K562 (cell line): ENCODE results near the gene PKD1. TPM values are rescaled to one million over a fixed set of nuclear protein-coding genes. Genes with fewer than 3 reads are reported as not detected.
A peak's percentile ranks its signal among the peaks of the same experiment; 100 is the strongest.

ENCODE experiments used
- ATAC-seq: fragments of 200-7000 bp; cut with Tn5 transposase; 3 replicates; pipeline ENCODE4 v1.9.1; 2020; ENCODE audit warnings: moderate library complexity
- BruUV-seq: library from RNA; stranded (reverse); fragments of 400-500 nt; replicated peaks from 2 replicates; lab custom pipeline; 2021; lab: Mats Ljungman, UMichigan
- CTCF ChIA-PET: fragments of 300-600 bp; formaldehyde crosslinking; extraction: SDS; loops from one replicate; lab custom pipeline; 2021; ENCODE audit warnings: low intra/inter-chr PET ratio; lab: Yijun Ruan, JAX
- POLR2A ChIA-PET: fragments of 300-600, 350-650 bp; sonication (Branson Sonifier 250); formaldehyde crosslinking; extraction: SDS; loops from one replicate; lab custom pipeline; 2021; ENCODE audit warnings: antibody characterized with exemption, inconsistent platforms; lab: Yijun Ruan, JAX
- DNase-seq, 4 experiments: peaks; one replicate each; pipeline versions ENCODE4 v3.0.0 to v3.0.0-alpha.2; 2011 to 2018; ENCODE audit warnings: low spot score in 3 of 4, mixed read lengths in 3 of 4; ENCODE audit errors: extremely low read depth in 1 of 4
- FAIRE-seq: peaks from 2 replicates; lab custom pipeline; 2011; peaks lifted over from hg19 to GRCh38; lab: Jason Lieb, UNC
- H2AFZ ChIP-seq: 2 replicates; pipeline ENCODE4 v1.6.0; 2011; ENCODE audit warnings: low read depth, low read length, control low read depth, inconsistent platforms
- H3K27ac ChIP-seq: fragments of 200-600 bp; 3 replicates; pipeline ENCODE4 v1.8.0; 2011; ENCODE audit warnings: low read depth, mild to moderate bottlenecking, control low read depth, inconsistent platforms, low read length, moderate library complexity, mixed read lengths; ENCODE audit errors: extremely low read depth
- H3K27me3 ChIP-seq, 2 experiments: fragments of 300-600 bp in 1 of 2; 2 replicates in 1 of 2; 3 replicates in 1 of 2; pipeline versions ENCODE4 v1.6.0 to v1.8.0; 2011; ENCODE audit warnings: inconsistent platforms in 2 of 2, low read length in 2 of 2, mild to moderate bottlenecking in 1 of 2, mixed read lengths in 1 of 2, moderate library complexity in 1 of 2; ENCODE audit not compliant: control insufficient read depth in 2 of 2, insufficient read depth in 2 of 2
- H3K36me3 ChIP-seq: fragments of 300-600 bp; 3 replicates; pipeline ENCODE4 v1.8.0; 2011; ENCODE audit warnings: mild to moderate bottlenecking, low read length, inconsistent platforms; ENCODE audit not compliant: control insufficient read depth, insufficient read depth
- H3K4me1 ChIP-seq, 2 experiments: fragments of 200-600 bp in 1 of 2; replicated peaks in 1 of 2; 2 replicates in 1 of 2; 3 replicates in 1 of 2; pipeline versions ENCODE4 v1.5.1 to v1.8.0; 2011; ENCODE audit warnings: inconsistent platforms in 2 of 2, low read length in 2 of 2, mild to moderate bottlenecking in 1 of 2, mixed read lengths in 1 of 2, moderate library complexity in 1 of 2; ENCODE audit not compliant: control insufficient read depth in 2 of 2, insufficient read depth in 2 of 2
- H3K4me2 ChIP-seq: 2 replicates; pipeline ENCODE4 v1.6.1; 2011; ENCODE audit warnings: low read length, control low read depth, inconsistent platforms, mixed read lengths; ENCODE audit not compliant: insufficient read depth
- H3K4me3 ChIP-seq: fragments of 200-600 bp; sonication (generic), shearing (Covaris generic); 2 replicates; pipeline ENCODE4 v1.5.1; 2016; ENCODE audit warnings: control low read depth, inconsistent platforms
- H3K79me2 ChIP-seq: fragments of 200-600 bp; 3 replicates; pipeline ENCODE4 v1.8.0; 2011; ENCODE audit warnings: low read length, inconsistent platforms; ENCODE audit not compliant: control insufficient read depth, insufficient read depth
- H3K9ac ChIP-seq, 2 experiments: 2 replicates each; pipeline versions ENCODE4 v1.6.0 to v1.6.1; 2011; ENCODE audit warnings: low read depth in 2 of 2, low read length in 2 of 2, control low read depth in 1 of 2, inconsistent platforms in 1 of 2, mild to moderate bottlenecking in 1 of 2, mixed read lengths in 1 of 2; ENCODE audit not compliant: insufficient read depth in 1 of 2
- H3K9me1 ChIP-seq: one replicate; pipeline ENCODE4 v1.6.0; 2011; ENCODE audit warnings: inconsistent platforms, mild to moderate bottlenecking, low read length, moderate library complexity; ENCODE audit not compliant: control insufficient read depth, insufficient read depth
- H3K9me3 ChIP-seq: replicated peaks from 2 replicates; pipeline ENCODE4 v1.5.1; 2011; ENCODE audit warnings: low read depth, low read length, inconsistent platforms; ENCODE audit not compliant: control insufficient read depth, insufficient read depth
- H4K20me1 ChIP-seq: replicated peaks from 2 replicates; pipeline ENCODE4 v1.6.1; 2011; ENCODE audit warnings: low read length, inconsistent platforms, mixed read lengths; ENCODE audit not compliant: control insufficient read depth, insufficient read depth
- ARID3A ChIP-seq: IDR thresholded peaks from 2 replicates; pipeline ENCODE4 v1.6.1; 2012; ENCODE audit warnings: low read depth, low read length, improper control_type of control experiment, borderline replicate concordance
- POLR2H ChIP-seq: IDR thresholded peaks from 2 replicates; pipeline ENCODE4 v1.6.1; 2016; ENCODE audit warnings: missing genetic modification characterization, low read depth, mild to moderate bottlenecking, control low read depth, missing compliant biosample characterization, moderate library complexity
- ZBTB17 ChIP-seq: fragments of 450-650 bp; formaldehyde crosslinking; IDR thresholded peaks from 2 replicates; pipeline ENCODE4 v1.4.0; 2020; ENCODE audit warnings: mild to moderate bottlenecking
- ZNF354B ChIP-seq: fragments of 250-450 bp; sonication (Bioruptor Pico); IDR thresholded peaks from 2 replicates; pipeline ENCODE4 v1.4.0; 2020
- WGBS: fragments of 100-300 bp; shearing (Covaris generic); methylation state at CpG from one replicate; pipeline ENCODE4 v1.1.6; 2016; ENCODE audit warnings: low coverage, mixed read lengths; ENCODE audit not compliant: insufficient coverage; ENCODE audit errors: missing lambda C conversion rate; 5-methylcytosine and 5-hydroxymethylcytosine counted together
- in situ Hi-C: fragments of 300-500 bp; cut with MboI; formaldehyde crosslinking; loops from 4 replicates; pipeline ENCODE4 v1.15.0; 2018; ENCODE audit warnings: inconsistent platforms, mixed read lengths
- intact Hi-C: fragments of 100-400 bp; cut with micrococcal nuclease; formaldehyde crosslinking; loops from 2 replicates; pipeline ENCODE4 v1.14.2; 2022
- polyA plus RNA-seq, 8 experiments: library from polyadenylated mRNA; depleted of rRNA in 4 of 8; stranded (reverse) in 5 of 8; unstranded in 3 of 8; fragments of >200 nt; fragmentation: Nextera tagmentation in 2 of 8; fragmentation: Illumina TruSeq in 1 of 8; extraction: Ambion mirVana in 2 of 8; extraction: Trizol in 1 of 8; gene quantifications; 2 replicates each; pipeline versions ENCODE4 v1.2.1 to v1.2.3, GENCODE V29; 2011 to 2014; ENCODE audit warnings: inconsistent platforms in 1 of 8, missing spikeins in 1 of 8
- total RNA-seq, 7 experiments: library from RNA; depleted of rRNA in 6 of 7; stranded (reverse); fragments of >200 nt in 6 of 7; fragmentation: Illumina TruSeq in 2 of 7; extraction: Trizol in 2 of 7; gene quantifications; 2 replicates each; pipeline versions ENCODE4 v1.2.1 to v1.2.3, GENCODE V29; 2011 to 2021; ENCODE audit warnings: low replicate concordance in 1 of 7

PKD1 gene
- total and polyA plus RNA-seq, 9 of the 15 experiments (the other 6 are each of a cell fraction or from before 2014, with no cell fraction given): 0.23 to 93.5 (median 12.6) TPM

GRCh38 chr16:2184346-2184745 lies 48.6 kb upstream of the PKD1 start:
- H3K4me1 ChIP-seq: peaks cover 2 to 88% of the 10 kb centered on the region in 2 experiments; a peak in 3 of 5 replicates
- no TSS peak for BruUV-seq
- CTCF ChIA-PET: no interaction called here
- H3K4me3 ChIP-seq: no peak overlapping the region
- H3K4me2 ChIP-seq: no peak overlapping the region
- H2AFZ ChIP-seq: no peak overlapping the region
- no peak for ATAC-seq
- H3K36me3 ChIP-seq: no peaks in the 10 kb centered on the region
- intact Hi-C loops: no loop called here
- H4K20me1 ChIP-seq: no peaks in the 10 kb centered on the region
- WGBS: 69% methylated on average over 19 of the region's 19 CpGs
- no peaks in the 10 kb centered on the region for H3K9me3 ChIP-seq
- POLR2A ChIA-PET: interaction anchor here (0.7 to 1.9 kb wide), 4 partner anchors 9 to 71 kb away, joined by 4 to 6 read pairs (median 6); partner anchors contain the start of gene TRAF7
- in situ Hi-C loops: no loop called here
- no peaks in the 10 kb centered on the region for H3K79me2 ChIP-seq
- H3K9ac ChIP-seq: 0 out of 4 replicates have a peak overlapping the region, but pooled peaks of 1 of the 2 experiments have one; percentile 56
- FAIRE-seq: no peak
- H3K27me3 ChIP-seq: no peaks in the 10 kb centered on the region
- TF ChIP-seq ZBTB17 (no peak), ZNF354B (no peak), ARID3A (no peak), POLR2H (tag) (no peak)
- no peak for DNase-seq
- H3K9me1 ChIP-seq: no peaks in the 10 kb centered on the region
- no peak overlapping the region for H3K27ac ChIP-seq
